Panc1 (cell line): ENCODE data around the gene CRIP2. TPM values are rescaled to one million over a fixed set of nuclear protein-coding genes. Genes with fewer than 3 reads are reported as not detected.

Experiments used
- ATAC-seq: fragments of 200-7000 bp; cut with Tn5 transposase; 2 replicates; pipeline ENCODE4 v1.9.1; 2020; ENCODE audit warnings: mild to moderate bottlenecking, moderate library complexity
- BruUV-seq: library from RNA; stranded (reverse); fragments of 400-500 nt; replicated peaks from 2 replicates; lab custom pipeline; 2021; lab: Mats Ljungman, UMichigan
- CTCF ChIA-PET: fragments of 300-600 bp; sonication (Branson Sonifier 250); formaldehyde crosslinking; loops from one replicate; lab custom pipeline; 2022; ENCODE audit warnings: antibody characterized with exemption; lab: Charles Lee
- POLR2A ChIA-PET: fragments of 300-600 bp; sonication (Branson Sonifier 250); formaldehyde crosslinking; loops from one replicate; lab custom pipeline; 2022; ENCODE audit warnings: antibody characterized with exemption; lab: Charles Lee
- DNase-seq: peaks from one replicate; pipeline ENCODE4 v3.0.0-alpha.2; 2010; ENCODE audit warnings: low read depth, low spot score
- H3K27ac ChIP-seq: 2 replicates; pipeline ENCODE4 v1.5.1; 2011; ENCODE audit warnings: mild to moderate bottlenecking, low read length, inconsistent platforms
- H3K27me3 ChIP-seq: fragments of 200-500 bp; sonication (Bioruptor generic); 2 replicates; pipeline ENCODE4 v1.6.0; 2014; ENCODE audit warnings: low read length, inconsistent platforms; ENCODE audit not compliant: control insufficient read depth, insufficient read depth
- H3K36me3 ChIP-seq: fragments of 200-500 bp; sonication (Bioruptor generic); 2 replicates; pipeline ENCODE4 v1.5.1; 2014; ENCODE audit warnings: inconsistent platforms, mild to moderate bottlenecking, low read length, moderate library complexity; ENCODE audit not compliant: control insufficient read depth, insufficient read depth
- H3K4me1 ChIP-seq: 2 replicates; pipeline ENCODE4 v1.5.1; 2011; ENCODE audit warnings: inconsistent platforms, mild to moderate bottlenecking, low read length, moderate library complexity; ENCODE audit not compliant: control insufficient read depth, insufficient read depth
- H3K4me3 ChIP-seq, 2 experiments: 2 replicates each; pipeline ENCODE4 v1.5.1; 2011 to 2012; ENCODE audit warnings: low read depth in 2 of 2, low read length in 2 of 2, mild to moderate bottlenecking in 2 of 2, inconsistent platforms in 1 of 2, moderate library complexity in 1 of 2
- H3K9me3 ChIP-seq: fragments of 200-500 bp; sonication (Bioruptor generic); 2 replicates; pipeline ENCODE4 v1.5.1; 2014; ENCODE audit warnings: low read depth, mild to moderate bottlenecking, inconsistent platforms, low read length, moderate library complexity; ENCODE audit not compliant: control insufficient read depth, insufficient read depth
- POLR2AphosphoS5 ChIP-seq: IDR thresholded peaks from 2 replicates; pipeline ENCODE4 v1.6.1; 2012; ENCODE audit warnings: mild to moderate bottlenecking, low read depth, low read length, moderate library complexity
- SIN3A ChIP-seq: IDR thresholded peaks from 2 replicates; pipeline ENCODE4 v1.6.1; 2012; ENCODE audit warnings: low read depth, mild to moderate bottlenecking, low read length, moderate library complexity, borderline replicate concordance; ENCODE audit not compliant: insufficient read depth
- TCF7L2 ChIP-seq: IDR thresholded peaks from 2 replicates; pipeline ENCODE4 v1.6.1; 2011; ENCODE audit warnings: mild to moderate bottlenecking, low read depth, low read length, inconsistent platforms
- in situ Hi-C: cut with HindIII; loops from 2 replicates; pipeline ENCODE4 v1.10.0; 2016; ENCODE audit warnings: low sequenced_read_pairs, low pct_unique_long_range_greater_than_20kb
- intact Hi-C: fragments of 100-400 bp; cut with micrococcal nuclease; formaldehyde crosslinking; loops from one replicate; pipeline ENCODE4 v1.10.0; 2022; ENCODE audit not compliant: unreplicated experiment
- total RNA-seq: library from RNA; stranded (reverse); gene quantifications from one replicate; pipeline ENCODE4 v1.2.1, GENCODE V29; 2021; ENCODE audit not compliant: unreplicated experiment
- TF ChIP-seq, protein P1 (sequence below): fragments of 450-650 bp; IDR thresholded peaks from 2 replicates; pipeline ENCODE4 v1.5.1; 2017; ENCODE audit warnings: mild to moderate bottlenecking
- TF ChIP-seq, protein P2 (sequence below), 2 experiments: IDR thresholded peaks; 2 replicates each; pipeline ENCODE4 v1.6.1; 2011 to 2012; ENCODE audit warnings: low read depth in 2 of 2, control low read depth in 1 of 2, low read length in 1 of 2, mild to moderate bottlenecking in 1 of 2, moderate library complexity in 1 of 2; ENCODE audit not compliant: insufficient read depth in 1 of 2

The CRIP2 gene
- total RNA-seq, 1 experiment from 2014 or later = 280 TPM

DNA sequence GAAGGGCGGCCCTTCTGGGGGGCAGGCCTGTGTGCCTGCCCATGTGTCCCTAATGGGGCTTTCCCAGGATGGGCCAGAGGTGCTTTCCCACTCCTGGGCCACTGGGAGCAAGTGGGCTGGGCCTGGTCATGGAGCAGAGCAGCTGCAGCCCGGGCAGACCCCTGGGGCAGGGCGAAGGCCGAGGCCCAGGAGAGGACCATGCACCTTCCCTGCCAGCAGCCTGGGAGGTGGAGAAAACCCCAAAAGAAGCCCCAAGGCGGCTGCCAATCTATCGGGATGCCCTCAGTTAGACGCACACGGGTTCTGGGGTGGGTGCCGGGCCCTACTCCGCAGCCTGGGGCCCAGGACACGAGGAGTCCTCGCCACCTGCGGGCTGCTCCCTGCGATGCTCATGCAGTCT, 16.1 kb upstream of the CRIP2 start:
- BruUV-seq = no TSS peak
- ATAC-seq = no peak
- in situ Hi-C loops = no loop called here
- DNase-seq = no peak
- Histone ChIP-seq H3K4me3 (no peak overlapping the region), H3K27me3 (no peaks in the 10 kb centered on the region), H3K4me1 (no peaks in the 10 kb centered on the region), H3K36me3 (no peaks in the 10 kb centered on the region), H3K9me3 (no peaks in the 10 kb centered on the region), H3K27ac (no peak overlapping the region)
- ChIA-PET POLR2A (no interaction called here), CTCF (no interaction called here)
- TF ChIP-seq SIN3A (no peak), TCF7L2 (no peak), POLR2AphosphoS5 (no peak)
- TF ChIP-seq, protein P1, sequence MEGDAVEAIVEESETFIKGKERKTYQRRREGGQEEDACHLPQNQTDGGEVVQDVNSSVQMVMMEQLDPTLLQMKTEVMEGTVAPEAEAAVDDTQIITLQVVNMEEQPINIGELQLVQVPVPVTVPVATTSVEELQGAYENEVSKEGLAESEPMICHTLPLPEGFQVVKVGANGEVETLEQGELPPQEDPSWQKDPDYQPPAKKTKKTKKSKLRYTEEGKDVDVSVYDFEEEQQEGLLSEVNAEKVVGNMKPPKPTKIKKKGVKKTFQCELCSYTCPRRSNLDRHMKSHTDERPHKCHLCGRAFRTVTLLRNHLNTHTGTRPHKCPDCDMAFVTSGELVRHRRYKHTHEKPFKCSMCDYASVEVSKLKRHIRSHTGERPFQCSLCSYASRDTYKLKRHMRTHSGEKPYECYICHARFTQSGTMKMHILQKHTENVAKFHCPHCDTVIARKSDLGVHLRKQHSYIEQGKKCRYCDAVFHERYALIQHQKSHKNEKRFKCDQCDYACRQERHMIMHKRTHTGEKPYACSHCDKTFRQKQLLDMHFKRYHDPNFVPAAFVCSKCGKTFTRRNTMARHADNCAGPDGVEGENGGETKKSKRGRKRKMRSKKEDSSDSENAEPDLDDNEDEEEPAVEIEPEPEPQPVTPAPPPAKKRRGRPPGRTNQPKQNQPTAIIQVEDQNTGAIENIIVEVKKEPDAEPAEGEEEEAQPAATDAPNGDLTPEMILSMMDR = no peak
- TF ChIP-seq, protein P2, sequence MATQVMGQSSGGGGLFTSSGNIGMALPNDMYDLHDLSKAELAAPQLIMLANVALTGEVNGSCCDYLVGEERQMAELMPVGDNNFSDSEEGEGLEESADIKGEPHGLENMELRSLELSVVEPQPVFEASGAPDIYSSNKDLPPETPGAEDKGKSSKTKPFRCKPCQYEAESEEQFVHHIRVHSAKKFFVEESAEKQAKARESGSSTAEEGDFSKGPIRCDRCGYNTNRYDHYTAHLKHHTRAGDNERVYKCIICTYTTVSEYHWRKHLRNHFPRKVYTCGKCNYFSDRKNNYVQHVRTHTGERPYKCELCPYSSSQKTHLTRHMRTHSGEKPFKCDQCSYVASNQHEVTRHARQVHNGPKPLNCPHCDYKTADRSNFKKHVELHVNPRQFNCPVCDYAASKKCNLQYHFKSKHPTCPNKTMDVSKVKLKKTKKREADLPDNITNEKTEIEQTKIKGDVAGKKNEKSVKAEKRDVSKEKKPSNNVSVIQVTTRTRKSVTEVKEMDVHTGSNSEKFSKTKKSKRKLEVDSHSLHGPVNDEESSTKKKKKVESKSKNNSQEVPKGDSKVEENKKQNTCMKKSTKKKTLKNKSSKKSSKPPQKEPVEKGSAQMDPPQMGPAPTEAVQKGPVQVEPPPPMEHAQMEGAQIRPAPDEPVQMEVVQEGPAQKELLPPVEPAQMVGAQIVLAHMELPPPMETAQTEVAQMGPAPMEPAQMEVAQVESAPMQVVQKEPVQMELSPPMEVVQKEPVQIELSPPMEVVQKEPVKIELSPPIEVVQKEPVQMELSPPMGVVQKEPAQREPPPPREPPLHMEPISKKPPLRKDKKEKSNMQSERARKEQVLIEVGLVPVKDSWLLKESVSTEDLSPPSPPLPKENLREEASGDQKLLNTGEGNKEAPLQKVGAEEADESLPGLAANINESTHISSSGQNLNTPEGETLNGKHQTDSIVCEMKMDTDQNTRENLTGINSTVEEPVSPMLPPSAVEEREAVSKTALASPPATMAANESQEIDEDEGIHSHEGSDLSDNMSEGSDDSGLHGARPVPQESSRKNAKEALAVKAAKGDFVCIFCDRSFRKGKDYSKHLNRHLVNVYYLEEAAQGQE (IDR thresholded peaks at IDR 0.05; ENCODE audit: insufficient read depth in 1 of 2, low read depth in 2 of 2, low read length in 1 of 2) = no peak
- intact Hi-C loops = no loop called here

- no peak for DNase-seq
- intact Hi-C loops = no loop called here
- Histone ChIP-seq H3K4me1 (no peaks in the 10 kb centered on the region; the same call in 1 of the 2 replicates), H3K27ac (no peak overlapping the region), H3K36me3 (no peaks in the 10 kb centered on the region), H3K9me3 (no peaks in the 10 kb centered on the region), H3K4me3 (no peak overlapping the region), H3K27me3 (no peaks in the 10 kb centered on the region)
- TF ChIP-seq TCF7L2 = no peak
- no peak for TF ChIP-seq SIN3A
- TF ChIP-seq, protein P2 (IDR thresholded peaks at IDR 0.05; ENCODE audit: insufficient read depth in 1 of 2, low read depth in 2 of 2, low read length in 1 of 2) = no peak
- TF ChIP-seq POLR2AphosphoS5 = no peak
- TF ChIP-seq, protein P1 = no peak
- POLR2A ChIA-PET = no interaction called here
- in situ Hi-C loops = no loop called here
- CTCF ChIA-PET = no interaction called here
- no peak for ATAC-seq
- BruUV-seq = no TSS peak
These were observed 14.5 kb upstream of the CRIP2 start for GRCh38 chr14:105460116-105460515.
